Prostate gland (tissue), 2 donors: ENCODE measurements around the gene SPATA6L.

Source experiments
- POLR2AphosphoS5 ChIP-seq: sonication (generic); formaldehyde crosslinking; IDR thresholded peaks from one replicate; pipeline ENCODE4 v1.6.1; 2017; ENCODE audit warnings: antibody characterized with exemption
- TF ChIP-seq, protein P1 (sequence below), 4 experiments: fragments of 200-600 bp in 2 of 4; fragments of 450-650 bp in 2 of 4; sonication (generic) in 2 of 4; IDR thresholded peaks; 1 replicate in 3 of 4; 2 replicates in 1 of 4; pipeline ENCODE4 v1.5.1; 2016 to 2019; ENCODE audit warnings: antibody characterized with exemption in 4 of 4, mild to moderate bottlenecking in 2 of 4, moderate library complexity in 2 of 4

DNA sequence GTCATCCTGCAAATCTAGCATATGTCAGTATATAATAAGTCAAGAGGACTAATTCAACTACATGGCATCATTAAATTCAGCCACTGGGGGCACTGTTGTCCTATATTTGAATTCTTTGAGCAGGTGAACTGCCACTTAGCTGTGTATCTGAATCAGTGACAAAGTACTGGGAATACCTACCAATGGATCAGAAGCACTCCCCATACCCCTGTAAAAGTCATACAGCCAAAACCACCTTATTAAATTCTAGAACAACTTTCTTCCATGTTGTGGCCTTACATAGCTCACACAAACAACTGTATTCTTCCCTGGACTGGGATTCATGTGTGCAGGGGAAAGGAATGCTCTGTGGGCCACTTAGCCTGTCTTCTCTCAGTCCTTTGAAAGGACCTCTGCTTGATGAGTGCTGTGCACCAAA, 61.6 kb downstream of the SPATA6L start:
- peak; percentile 30 for TF ChIP-seq POLR2AphosphoS5
- TF ChIP-seq, protein P1, sequence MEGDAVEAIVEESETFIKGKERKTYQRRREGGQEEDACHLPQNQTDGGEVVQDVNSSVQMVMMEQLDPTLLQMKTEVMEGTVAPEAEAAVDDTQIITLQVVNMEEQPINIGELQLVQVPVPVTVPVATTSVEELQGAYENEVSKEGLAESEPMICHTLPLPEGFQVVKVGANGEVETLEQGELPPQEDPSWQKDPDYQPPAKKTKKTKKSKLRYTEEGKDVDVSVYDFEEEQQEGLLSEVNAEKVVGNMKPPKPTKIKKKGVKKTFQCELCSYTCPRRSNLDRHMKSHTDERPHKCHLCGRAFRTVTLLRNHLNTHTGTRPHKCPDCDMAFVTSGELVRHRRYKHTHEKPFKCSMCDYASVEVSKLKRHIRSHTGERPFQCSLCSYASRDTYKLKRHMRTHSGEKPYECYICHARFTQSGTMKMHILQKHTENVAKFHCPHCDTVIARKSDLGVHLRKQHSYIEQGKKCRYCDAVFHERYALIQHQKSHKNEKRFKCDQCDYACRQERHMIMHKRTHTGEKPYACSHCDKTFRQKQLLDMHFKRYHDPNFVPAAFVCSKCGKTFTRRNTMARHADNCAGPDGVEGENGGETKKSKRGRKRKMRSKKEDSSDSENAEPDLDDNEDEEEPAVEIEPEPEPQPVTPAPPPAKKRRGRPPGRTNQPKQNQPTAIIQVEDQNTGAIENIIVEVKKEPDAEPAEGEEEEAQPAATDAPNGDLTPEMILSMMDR (IDR thresholded peaks at IDR 0.05), result peak; percentile 44 to 85 (median 72)
